Erythroblast (primary cell): Measurements from ENCODE around the gene CHRD.

Source experiments
- GATA1 ChIP-seq: IDR thresholded peaks from 2 replicates; pipeline ENCODE4 v1.6.1; 2011; ENCODE audit warnings: low read depth, mild to moderate bottlenecking, control low read depth, low read length, moderate library complexity
- POLR2A ChIP-seq: IDR thresholded peaks from 2 replicates; pipeline ENCODE4 v1.6.1; 2011; ENCODE audit warnings: mild to moderate bottlenecking, low read length

DNA sequence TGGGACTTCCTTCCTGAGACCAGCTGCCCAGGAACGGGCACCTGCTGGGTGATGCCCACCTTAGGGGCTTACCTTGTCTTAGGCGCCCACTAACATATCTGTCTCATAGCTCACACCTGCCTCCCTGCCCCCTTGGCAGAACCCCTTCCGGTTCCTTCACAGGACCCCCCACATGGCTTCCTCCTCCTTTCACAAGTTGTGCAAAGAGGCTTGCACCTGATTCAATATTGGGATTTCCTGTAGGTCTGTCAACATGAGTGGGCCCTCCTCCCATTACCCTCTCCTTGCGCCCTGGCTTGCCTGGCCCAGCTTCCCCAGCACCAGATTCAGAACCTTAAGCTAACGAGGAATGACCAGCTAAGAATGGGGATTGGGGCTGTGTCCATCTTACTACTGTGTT is 2.5 kb upstream of the CHRD start:
- TF ChIP-seq POLR2A (no peak), GATA1 (no peak)
